Measurements from ENCODE around the gene BMP8B. TPM values are rescaled to one million over a fixed set of nuclear protein-coding genes. Genes with fewer than 3 reads are reported as not detected.
"Not testable (repeated sequence)": the region's sequence is repeated elsewhere in the genome, so short reads cannot be mapped to it uniquely, and the experiment has no call there.

The BMP8B gene
- 1 to 10 TPM; 1.9 to 3.8 (median 2.6) TPM for polyA plus RNA-seq (ENCODE audit: insufficient read length in 4 of 4)

- DNase-seq (ENCODE audit: low read depth in 4 of 4, low spot score in 3 of 4): no peak
These were observed at the start of gene BMP8B for GRCh38 chr1:39788758-39789570. Gene BMP8B (minus strand): TSS chr1:39788865. CDS start chr1:39788485, 380 bp downstream.

GRCh38 chr1:39836595-39837110 is 48.0 kb upstream of the BMP8B start:
- no peak for DNase-seq (ENCODE audit: low read depth in 4 of 4, low spot score in 3 of 4)

DNA sequence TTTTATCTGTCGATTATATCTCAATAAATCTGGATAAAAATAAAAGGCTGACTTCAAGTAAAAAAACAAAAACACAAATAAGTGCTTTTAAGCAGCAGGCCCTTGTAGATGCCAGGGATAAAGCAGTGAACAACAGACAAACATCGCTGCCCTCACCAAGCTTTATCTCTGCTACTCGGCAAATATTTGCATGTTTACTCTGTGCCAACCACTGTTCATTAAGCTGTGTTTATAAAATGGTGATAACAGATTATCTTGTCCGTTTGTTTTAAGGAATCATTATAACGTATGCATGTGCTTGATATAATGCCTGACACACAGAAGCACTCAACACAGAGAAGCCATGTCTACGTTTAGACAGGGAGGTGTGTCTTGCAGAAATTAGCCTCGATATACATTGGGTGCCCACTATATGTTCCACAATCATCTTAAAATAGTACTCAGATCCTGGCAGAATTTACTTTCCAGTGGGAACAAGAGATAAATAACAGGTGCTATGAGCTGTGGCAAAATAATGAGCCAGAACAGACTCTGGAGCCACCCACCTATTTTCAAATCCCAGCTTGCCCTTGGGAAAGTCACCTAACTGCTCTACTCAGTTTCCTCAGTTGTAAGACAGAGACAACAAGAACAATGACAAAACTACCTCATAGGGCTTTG is 47.4 kb upstream of the BMP8B start:
- no peak for DNase-seq (ENCODE audit: low read depth in 4 of 4, low spot score in 3 of 4)

DNA sequence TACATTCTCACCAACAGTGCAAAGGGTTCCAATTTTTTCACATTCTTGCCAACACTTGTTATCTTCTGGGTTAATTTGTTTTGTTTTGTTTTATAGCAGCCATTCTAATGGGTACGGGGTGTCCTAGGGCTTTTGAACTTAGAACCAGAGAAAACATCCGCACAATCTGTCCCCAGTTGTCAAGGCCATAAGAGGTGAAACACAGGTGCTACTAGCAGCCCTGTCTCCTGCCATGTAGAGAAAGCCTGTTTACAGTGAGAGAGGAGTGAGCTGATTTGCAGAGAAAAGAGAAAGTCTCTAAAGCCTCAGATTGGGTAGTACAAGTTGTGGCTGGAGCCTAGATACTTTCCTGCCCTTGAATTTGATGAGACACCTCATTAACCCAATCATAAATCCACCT is 46.4 kb upstream of the BMP8B start:
- no peak for DNase-seq (ENCODE audit: low read depth in 4 of 4, low spot score in 3 of 4)

DNA sequence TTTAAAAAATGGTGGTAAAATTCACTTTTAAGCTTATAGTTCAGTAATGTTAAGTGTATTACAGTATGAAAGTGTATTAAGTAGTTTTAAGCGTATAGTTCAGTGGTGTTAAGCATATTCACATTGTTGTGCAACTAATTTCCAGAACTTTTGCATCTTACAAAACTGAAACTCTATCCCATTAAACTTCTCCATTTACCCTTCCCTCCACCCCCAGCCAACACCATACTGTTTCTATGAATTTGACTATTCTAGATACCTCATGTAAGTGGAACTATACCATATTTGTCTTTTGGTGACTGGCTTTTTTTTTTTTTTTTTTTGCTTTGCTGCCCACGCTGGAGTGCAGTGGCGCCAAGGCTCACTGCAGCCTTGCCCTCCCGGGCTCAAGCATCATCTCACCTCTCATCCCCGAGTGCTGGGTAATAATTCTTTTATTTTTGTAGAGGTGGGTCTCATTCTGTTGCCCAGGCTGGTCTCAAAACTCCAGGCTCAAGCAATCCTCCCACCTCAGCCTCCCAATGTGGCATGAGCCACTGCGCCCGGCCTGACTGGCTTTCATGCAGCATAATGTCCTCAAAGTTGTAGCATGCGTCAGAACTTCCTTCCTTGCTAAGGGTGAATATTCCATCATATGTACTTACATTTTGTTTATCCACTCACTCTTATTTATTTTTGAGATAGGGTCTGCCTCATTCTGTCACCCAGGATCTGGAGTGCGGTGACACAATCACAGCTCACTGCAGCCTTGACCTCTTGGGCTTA is 45.1 kb upstream of the BMP8B start:
- DNase-seq (ENCODE audit: low read depth in 4 of 4, low spot score in 3 of 4): no peak

GRCh38 chr1:39833121-39833520 is 44.5 kb upstream of the BMP8B start:
- DNase-seq (ENCODE audit: low read depth in 4 of 4, low spot score in 3 of 4): no peak

- no peak for DNase-seq (ENCODE audit: low read depth in 4 of 4, low spot score in 3 of 4)
These were observed 43.6 kb upstream of the BMP8B start for GRCh38 chr1:39832294-39832693.

DNA sequence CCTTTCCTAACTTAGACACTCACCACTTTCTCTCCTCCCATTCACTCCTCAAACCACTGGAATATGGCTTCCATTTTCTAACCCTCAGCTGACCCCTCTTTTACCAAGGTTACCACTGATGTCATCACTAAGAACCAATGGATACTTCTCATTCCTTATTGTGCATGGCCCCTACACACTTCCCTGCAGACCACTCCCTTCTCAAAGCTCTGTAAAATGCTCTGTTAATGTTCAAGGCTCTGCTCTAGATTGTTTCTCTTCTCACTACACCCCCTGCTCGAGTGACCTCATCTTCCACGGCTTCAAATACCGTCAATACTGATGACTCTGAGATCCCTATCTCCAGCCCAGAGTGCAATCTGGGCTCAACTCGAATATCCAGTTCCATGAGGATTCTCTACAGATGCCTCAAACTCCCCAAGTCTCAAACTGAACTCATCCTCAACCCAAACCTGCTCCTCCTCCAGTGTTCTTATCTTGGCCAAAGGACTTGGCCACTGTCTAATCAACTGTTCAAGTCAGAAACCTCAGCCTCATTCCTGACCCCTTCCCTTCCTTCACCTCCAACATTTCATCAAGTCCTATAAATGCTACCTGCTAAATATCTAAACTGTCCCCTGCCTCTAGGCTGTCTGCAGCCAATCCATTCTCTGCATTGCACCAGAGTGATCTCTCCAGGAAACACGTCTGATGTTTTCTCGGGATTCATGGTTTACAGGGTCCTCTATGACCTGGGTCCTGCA is 41.3 kb upstream of the BMP8B start:
- no peak for DNase-seq (ENCODE audit: low read depth in 4 of 4, low spot score in 3 of 4)

DNA sequence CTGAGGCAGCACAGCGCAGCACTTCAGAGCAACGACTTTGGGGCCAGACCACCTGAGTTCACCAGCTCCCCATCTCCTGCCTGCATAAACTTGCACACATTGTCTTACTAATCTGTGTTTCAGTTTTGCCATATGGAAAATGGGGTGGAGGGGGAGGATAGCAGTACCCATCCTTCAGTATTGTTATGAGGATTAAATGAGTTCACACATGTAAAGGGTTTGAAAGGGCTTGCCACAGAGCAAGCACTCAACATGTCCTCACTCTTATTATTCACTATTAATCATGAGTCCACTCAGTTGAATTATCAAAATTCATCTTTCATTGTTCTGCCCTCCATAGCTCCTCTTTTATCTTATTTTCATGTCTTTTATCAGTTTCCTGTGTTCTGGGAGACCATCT is 40.1 kb upstream of the BMP8B start:
- no peak for DNase-seq (ENCODE audit: low read depth in 4 of 4, low spot score in 3 of 4)

GRCh38 chr1:39828255-39828654 is 39.6 kb upstream of the BMP8B start:
- not testable (repeated sequence) for DNase-seq (ENCODE audit: low read depth in 4 of 4, low spot score in 3 of 4)

GRCh38 chr1:39827201-39827600 is 38.5 kb upstream of the BMP8B start:
- no peak for DNase-seq (ENCODE audit: low read depth in 4 of 4, low spot score in 3 of 4)

DNA sequence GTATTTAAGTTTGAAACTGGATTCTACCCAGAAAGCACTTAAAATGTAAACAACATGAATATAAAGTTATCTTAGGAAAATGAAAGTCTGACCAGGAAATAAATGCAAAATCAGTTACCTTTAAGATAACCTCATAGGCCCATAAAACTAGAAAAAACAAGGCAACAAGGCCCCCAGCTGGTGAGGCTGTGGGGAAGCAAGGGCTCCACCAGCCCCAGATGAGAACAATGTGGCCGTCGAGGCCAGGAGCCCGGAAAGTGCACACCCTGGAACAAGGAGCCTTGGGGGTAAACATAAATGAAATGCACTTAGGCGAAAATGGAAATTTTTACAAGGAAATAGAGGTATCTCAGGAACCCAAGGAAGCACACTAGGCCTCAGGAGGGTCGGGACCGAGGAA is 37.9 kb upstream of the BMP8B start:
- DNase-seq (ENCODE audit: low read depth in 4 of 4, low spot score in 3 of 4): no peak

- no peak for DNase-seq (ENCODE audit: low read depth in 4 of 4, low spot score in 3 of 4)
These were observed 36.8 kb upstream of the BMP8B start for GRCh38 chr1:39825432-39825941.

DNA sequence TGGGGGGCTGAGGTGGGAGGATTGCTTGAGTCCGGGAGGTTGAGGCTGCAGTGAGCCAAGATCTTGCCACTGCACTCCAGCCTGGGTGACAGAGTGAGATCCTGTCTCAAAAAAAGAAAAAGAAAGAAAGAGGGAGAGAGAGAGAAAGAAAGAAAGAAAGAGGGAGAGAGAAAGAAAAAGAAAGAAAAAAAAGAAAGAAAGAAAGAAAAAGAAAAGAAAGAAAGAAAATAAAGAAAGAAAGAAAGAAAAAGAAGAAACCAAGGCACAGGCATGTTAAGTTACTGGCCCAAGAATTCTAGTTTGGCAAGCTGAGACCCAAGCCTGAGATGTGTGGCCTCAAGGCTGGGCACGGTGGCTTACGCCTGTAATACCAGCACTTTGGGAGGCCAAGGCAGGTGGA is 34.8 kb upstream of the BMP8B start:
- not testable (repeated sequence) for DNase-seq (ENCODE audit: low read depth in 4 of 4, low spot score in 3 of 4)

- no peak for DNase-seq (ENCODE audit: low read depth in 4 of 4, low spot score in 3 of 4)
These were observed 33.5 kb upstream of the BMP8B start for GRCh38 chr1:39822146-39822545.

DNA sequence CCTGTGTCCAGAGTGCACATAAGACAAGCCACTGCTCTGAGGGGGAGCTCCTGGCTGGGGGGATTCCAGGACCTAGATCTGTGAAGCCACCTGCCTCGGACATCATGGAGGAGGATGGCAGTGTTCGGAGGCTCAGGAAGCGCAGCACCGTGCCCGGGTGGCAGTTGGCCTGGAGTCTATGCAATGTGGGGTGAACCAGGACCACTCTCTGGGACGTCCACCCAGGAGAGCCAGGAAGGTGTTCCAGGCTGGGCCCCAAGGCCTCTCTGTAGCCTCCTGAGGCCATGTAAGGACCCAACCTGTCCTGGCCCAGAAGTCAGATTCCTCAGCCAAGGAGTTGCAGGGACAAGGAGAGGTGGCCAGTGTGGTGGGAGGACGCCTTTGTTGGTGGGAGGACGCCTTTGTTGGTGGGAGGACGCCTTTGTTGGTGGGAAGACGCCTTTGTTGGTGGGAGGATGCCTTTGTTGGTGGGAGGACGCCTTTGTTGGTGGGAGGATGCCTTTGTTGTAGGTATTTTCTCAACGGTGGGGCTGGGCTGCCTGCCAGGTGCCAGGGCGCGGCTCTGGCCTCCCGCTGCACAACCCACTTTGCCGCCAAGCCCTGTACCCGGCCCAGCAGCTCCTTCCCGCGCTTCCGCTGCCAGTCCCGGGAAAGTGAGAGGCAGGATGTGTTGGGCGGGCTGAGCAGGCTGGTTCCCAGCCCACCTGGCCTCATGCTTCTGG is 30.6 kb upstream of the BMP8B start:
- no peak for DNase-seq (ENCODE audit: low read depth in 4 of 4, low spot score in 3 of 4)

DNA sequence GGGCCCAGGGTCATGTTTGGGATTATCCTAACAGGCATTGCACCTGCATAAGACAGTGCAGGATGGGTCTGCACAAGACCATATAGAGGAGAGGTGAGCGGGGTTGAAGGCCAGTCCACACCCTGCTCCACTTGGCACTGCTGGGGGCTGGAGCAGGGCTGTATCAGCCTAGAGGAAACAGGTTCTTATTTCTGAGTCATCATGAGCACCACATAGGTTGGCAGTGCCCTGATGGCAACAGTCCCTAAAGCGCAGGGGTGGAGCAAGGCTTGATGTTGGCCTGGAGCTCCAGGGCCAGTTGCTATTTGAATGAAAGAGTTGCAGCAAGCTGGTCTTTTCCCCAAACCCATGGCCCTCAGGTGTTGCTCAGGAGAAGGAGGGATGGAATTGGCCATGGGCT is 29.8 kb upstream of the BMP8B start:
- no peak for DNase-seq (ENCODE audit: low read depth in 4 of 4, low spot score in 3 of 4)

DNA sequence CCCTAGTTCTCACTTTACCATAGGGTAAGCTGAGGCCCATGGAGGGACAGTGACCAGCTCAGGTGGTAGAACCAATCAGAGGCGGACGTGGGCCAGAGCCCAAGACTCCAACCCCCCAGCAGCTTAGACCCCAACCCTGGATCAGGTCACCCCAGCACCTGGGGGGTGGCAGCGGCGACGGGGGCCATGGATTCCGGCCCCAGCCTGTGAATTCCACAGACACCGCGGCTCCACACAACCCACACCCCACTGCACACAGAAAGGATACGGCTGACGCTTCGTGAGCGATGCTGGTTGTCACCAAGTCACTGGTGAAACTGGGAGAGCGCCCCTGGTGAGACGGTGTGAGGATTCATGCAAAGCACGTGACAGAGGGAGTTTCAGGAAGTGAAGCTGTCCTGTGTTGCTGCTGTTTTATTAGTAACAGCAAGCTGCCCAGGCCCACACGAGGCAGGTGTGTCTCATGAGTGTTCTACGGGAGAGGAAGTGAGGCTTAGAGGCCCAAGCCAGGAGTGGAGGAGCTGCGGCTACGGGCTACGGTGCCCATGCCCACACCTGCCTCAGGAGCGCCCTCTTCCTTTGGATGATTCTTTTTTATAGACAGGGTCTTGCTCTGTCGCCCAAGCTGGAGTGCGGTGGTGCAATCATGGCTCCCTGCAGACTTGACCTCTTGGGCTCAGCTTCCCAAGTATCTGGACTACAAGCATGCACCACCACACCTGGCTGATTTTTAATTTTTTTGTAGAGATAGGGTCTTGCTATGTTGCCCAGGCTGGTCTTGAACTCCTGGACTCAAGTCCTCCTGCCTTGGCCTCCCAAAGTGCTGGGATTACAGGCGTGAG is 28.6 kb upstream of the BMP8B start:
- DNase-seq (ENCODE audit: low read depth in 4 of 4, low spot score in 3 of 4): not testable (repeated sequence)

Data from right renal pelvis (tissue), 4 donors.